ENCODE measurements around the gene MFN2. TPM values are rescaled to one million over a fixed set of nuclear protein-coding genes. Genes with fewer than 3 reads are reported as not detected.
"Not testable (repeated sequence)": the region's sequence is repeated elsewhere in the genome, so short reads cannot be mapped to it uniquely, and the experiment has no call there.

Gene MFN2
- total and polyA plus RNA-seq, 2 of the 8 experiments (the other 6 are each of a cell fraction or from before 2014, with no cell fraction given) = 34.0 to 62.5 TPM

DNA sequence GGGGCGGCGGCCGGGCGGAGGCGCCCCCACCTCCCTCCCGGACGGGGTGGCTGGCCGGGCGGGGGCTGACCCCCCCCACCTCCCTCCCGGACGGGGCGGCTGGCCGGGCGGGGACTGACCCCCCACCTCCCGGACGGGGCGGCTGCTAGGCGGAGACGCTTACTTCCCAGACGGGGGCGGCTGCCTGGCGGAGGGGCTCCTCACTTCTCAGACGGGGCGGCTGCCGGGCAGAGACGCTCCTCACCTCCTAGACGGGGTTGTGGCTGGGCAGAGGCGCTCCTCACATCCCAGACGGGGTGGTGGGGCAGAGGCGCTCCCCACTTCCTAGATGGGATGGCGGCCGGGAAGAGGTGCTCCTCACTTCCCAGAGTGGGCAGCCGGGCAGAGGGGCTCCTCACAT is 28.1 kb downstream of the MFN2 start:
- Histone ChIP-seq H3K36me3 (ENCODE audit: control insufficient read depth in 2 of 4, insufficient read depth in 4 of 4, low read length in 3 of 4) (peaks cover 51 to 86% (median 75%) of the 10 kb centered on the region in 4 experiments), H4K20me1 (replicated peaks in 1 of 2; ENCODE audit: control insufficient read depth in 1 of 2, insufficient read depth in 2 of 2, low read length in 2 of 2) (peaks cover 0 to 12% of the 10 kb centered on the region in 2 experiments)
- H3K9ac ChIP-seq (replicated peaks in 1 of 4; ENCODE audit: extremely low read depth in 1 of 4, low read depth in 3 of 4, low read length in 3 of 4); H4K8ac ChIP-seq (ENCODE audit: extremely low read depth, insufficient read depth, low read length); H2AK5ac ChIP-seq (ENCODE audit: low read depth, low read length); CTCF ChIA-PET (ENCODE audit: partially characterized antibody); H2AFZ ChIP-seq (ENCODE audit: low read length); H3K14ac ChIP-seq (ENCODE audit: insufficient read length); H3K23ac ChIP-seq (ENCODE audit: insufficient read length); FAIRE-seq; POLR2A ChIA-PET (ENCODE audit: partially characterized antibody); H3K79me2 ChIP-seq (ENCODE audit: control insufficient read depth in 1 of 2, insufficient read depth in 2 of 2, low read length in 2 of 2); H3K23me2 ChIP-seq (ENCODE audit: low read depth, low read length); H2BK12ac ChIP-seq (ENCODE audit: low read depth, low read length); H2BK120ac ChIP-seq (replicated peaks; ENCODE audit: low read depth, low read length); H3K4me2 ChIP-seq (ENCODE audit: insufficient read depth in 1 of 2, low read depth in 2 of 2, low read length in 2 of 2); H3K4me3 ChIP-seq (ENCODE audit: extremely low read depth in 1 of 4, insufficient read depth in 2 of 4, low read depth in 3 of 4, low read length in 4 of 4); H3K9me3 ChIP-seq (ENCODE audit: insufficient read depth in 2 of 2, low read depth in 1 of 2, low read length in 1 of 2); H2BK20ac ChIP-seq (ENCODE audit: low read length); H4K5ac ChIP-seq (ENCODE audit: insufficient read length, low read depth, low read length); H3K79me1 ChIP-seq (ENCODE audit: low read depth, low read length); H3K4ac ChIP-seq (replicated peaks; ENCODE audit: insufficient read length, low read depth, low read length); H2BK15ac ChIP-seq (ENCODE audit: low read length); H3K56ac ChIP-seq (replicated peaks; ENCODE audit: insufficient read length, low read depth, low read length); DNase-seq (ENCODE audit: low read depth in 1 of 2, low spot score in 2 of 2); H3K18ac ChIP-seq (ENCODE audit: extremely low read depth, low read length); H2BK5ac ChIP-seq (ENCODE audit: low read depth, low read length); H3K27ac ChIP-seq (ENCODE audit: low read depth, low read length); H4K91ac ChIP-seq (replicated peaks; ENCODE audit: insufficient read length, low read length); H3K4me1 ChIP-seq (replicated peaks in 1 of 4; ENCODE audit: control insufficient read depth in 3 of 4, insufficient read depth in 4 of 4, low read length in 3 of 4); H3K27me3 ChIP-seq (replicated peaks in 1 of 4; ENCODE audit: control insufficient read depth in 3 of 4, extremely low read depth in 1 of 4, insufficient read depth in 3 of 4, low read length in 3 of 4): not testable (repeated sequence)
- WGBS, 2 experiments (ENCODE audit: extremely low coverage in 1 of 2, insufficient coverage in 1 of 2, insufficient read length in 1 of 2, insufficient replicate concordance in 2 of 2, low coverage in 1 of 2, low lambda C conversion rate in 2 of 2, missing lambda C conversion rate in 1 of 2) = no CpG with 5 or more reads among the region's 33 CpGs

All from H1 (cell line).